D721Med (cell line): ENCODE data around the gene ENTPD3.

ENCODE experiments used
- DNase-seq: peaks from one replicate; pipeline ENCODE4 v3.0.0; 2011; ENCODE audit warnings: low spot score; ENCODE audit not compliant: insufficient read length
- FAIRE-seq: peaks from 2 replicates; lab custom pipeline; 2011; peaks lifted over from hg19 to GRCh38; lab: Jason Lieb, UNC
- TF ChIP-seq, protein P1 (sequence below): IDR thresholded peaks from 2 replicates; pipeline ENCODE4 v1.5.1; 2012; ENCODE audit warnings: mild to moderate bottlenecking, control low read depth; ENCODE audit not compliant: insufficient read depth; ENCODE audit errors: missing control alignments

ENTPD3 gene

DNA sequence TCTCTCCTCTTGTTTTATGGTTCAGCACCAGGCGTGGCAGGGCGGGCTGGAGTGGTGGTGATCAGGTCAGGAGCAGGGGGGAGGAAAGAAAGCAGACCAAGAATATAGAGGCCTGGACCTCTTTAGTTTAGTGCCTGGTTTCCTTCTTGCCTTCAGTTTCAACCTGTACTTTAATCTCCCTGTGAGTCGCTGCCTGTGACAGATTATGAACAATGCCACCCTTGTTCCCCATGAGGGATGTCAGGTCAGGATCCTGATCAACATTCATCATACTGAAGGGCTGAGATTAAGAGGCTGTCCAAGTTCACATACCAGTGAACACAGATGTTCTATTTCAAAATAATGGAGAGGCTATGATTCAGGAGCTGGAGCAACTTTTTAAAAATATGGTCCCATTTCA lies 11.4 kb downstream of the ENTPD3 start:
- TF ChIP-seq, protein P1, sequence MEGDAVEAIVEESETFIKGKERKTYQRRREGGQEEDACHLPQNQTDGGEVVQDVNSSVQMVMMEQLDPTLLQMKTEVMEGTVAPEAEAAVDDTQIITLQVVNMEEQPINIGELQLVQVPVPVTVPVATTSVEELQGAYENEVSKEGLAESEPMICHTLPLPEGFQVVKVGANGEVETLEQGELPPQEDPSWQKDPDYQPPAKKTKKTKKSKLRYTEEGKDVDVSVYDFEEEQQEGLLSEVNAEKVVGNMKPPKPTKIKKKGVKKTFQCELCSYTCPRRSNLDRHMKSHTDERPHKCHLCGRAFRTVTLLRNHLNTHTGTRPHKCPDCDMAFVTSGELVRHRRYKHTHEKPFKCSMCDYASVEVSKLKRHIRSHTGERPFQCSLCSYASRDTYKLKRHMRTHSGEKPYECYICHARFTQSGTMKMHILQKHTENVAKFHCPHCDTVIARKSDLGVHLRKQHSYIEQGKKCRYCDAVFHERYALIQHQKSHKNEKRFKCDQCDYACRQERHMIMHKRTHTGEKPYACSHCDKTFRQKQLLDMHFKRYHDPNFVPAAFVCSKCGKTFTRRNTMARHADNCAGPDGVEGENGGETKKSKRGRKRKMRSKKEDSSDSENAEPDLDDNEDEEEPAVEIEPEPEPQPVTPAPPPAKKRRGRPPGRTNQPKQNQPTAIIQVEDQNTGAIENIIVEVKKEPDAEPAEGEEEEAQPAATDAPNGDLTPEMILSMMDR, result no peak
- FAIRE-seq (no peak), DNase-seq (no peak)

DNA sequence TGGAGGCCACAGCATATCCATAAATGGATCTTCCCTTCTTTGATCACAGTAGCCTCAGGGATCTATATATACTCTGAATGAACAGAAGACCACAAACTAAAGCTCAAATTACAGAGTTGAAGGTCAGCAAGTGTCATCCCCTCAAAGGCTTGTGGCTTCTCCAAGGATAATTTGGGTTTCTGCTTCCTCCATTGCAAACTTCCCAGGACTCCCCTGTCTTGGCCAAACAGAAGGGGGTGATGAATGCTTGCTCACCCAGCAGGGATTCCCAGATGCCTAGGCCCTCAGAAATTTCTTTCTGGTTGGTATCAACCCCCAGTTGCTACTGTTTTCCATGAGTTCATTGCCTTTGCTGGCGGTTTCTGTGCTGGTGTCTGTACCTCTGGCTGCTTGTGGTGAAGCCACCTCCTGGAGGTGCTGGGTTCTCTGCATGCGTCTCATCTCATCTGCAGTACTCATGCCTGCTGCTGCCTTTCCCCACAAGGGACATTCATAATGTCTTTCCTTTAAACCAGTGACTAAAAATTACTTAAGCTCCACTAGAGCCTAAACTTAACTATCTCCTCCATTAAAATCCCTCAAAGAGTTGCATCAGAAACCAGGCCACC lies 17.7 kb downstream of the ENTPD3 start:
- no peak for DNase-seq
- FAIRE-seq, result no peak
- TF ChIP-seq, protein P1, result no peak

DNA sequence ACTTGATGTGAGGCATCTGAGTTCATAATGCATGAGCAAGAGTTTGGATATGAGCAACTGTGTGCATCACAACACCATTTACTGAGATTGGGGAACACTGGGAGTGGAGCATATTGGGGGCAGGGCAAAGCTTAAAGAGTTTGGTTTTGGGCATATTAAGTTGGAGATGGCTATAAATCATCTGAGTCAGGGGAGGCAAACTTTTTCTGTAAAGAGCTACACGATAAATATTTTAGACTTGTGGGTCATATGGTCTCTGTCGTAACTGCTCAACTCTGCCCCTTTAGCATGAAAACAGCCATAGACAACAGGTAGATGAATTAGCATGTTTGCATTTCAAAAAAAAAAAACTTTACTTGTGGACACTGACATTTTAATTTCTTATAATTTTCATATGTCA lies 20.0 kb downstream of the ENTPD3 start:
- DNase-seq, result no peak
- FAIRE-seq, result no peak
- TF ChIP-seq, protein P1, result no peak

DNA sequence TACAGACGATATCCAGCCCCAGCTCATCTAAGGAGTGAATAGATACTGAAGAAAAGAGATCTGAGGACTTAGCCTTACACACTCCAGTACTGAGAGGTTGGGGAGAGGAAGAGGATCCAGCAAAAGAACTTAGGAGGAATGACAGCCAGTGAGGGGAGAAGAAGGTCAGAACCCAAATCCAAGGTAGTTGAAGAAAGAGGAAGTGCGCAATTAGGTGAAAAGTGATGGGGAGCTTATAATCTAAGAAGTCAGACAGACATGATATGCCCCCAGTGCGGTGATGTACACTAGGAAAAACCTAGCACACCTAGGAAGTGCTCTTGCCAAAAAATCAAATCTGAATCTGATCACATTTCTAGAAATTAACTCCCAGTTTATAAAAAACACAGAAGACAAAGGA lies 20.6 kb downstream of the ENTPD3 start:
- TF ChIP-seq, protein P1, result no peak
- no peak for FAIRE-seq
- no peak for DNase-seq

DNA sequence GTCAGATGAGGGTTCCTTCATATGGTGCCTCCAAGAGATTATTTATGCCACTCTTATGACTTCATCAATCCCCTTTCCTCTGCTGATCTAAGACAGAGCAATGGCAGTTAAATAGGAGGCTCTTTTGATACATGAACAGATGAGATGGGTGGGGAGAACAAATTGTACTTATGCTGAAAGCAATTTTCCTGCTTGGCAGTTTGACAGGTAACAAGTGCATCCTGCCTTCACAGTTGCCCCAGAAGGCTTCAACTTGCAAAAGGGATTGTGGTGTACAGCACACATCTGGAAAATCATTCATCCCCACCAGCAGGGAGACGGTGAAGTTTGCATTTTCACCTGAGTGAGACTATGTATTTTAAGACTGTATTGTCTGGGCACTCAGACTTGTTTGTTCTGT lies 27.3 kb downstream of the ENTPD3 start:
- DNase-seq (no peak), FAIRE-seq (no peak)
- TF ChIP-seq, protein P1, result no peak

DNA sequence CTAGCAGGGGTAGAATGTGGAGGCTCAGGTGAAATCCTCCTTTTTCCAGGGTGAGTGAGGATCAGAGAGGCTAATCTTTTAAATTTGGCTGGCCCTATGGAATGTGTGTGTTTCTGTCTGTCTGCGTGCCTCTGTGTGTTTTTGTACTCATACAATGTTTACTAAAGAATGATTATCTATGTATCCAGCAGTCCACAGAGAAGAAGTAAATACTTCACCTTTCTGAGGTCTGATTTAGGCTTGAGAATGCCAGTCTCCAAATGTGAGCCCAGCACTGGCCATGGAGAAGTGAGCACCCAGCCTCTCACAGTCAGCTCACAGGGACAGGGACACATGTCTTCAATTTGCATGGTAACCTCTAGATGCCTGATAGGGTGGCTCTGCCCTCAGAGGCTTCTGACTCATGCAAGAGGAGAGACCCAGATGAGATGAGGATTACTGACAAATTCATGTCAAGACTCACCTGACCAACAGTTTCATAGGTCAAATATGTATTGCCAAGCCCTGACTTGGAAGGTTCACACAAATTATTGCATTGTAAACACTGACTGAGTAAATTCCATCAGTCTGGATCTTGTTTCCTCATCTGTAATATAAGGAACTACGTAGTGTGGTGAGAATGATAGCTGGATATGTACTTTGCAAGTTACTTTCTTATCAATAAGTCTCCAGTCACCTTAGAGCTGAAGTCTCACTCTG lies 31.0 kb downstream of the ENTPD3 start:
- no peak for FAIRE-seq
- TF ChIP-seq, protein P1, result no peak

DNA sequence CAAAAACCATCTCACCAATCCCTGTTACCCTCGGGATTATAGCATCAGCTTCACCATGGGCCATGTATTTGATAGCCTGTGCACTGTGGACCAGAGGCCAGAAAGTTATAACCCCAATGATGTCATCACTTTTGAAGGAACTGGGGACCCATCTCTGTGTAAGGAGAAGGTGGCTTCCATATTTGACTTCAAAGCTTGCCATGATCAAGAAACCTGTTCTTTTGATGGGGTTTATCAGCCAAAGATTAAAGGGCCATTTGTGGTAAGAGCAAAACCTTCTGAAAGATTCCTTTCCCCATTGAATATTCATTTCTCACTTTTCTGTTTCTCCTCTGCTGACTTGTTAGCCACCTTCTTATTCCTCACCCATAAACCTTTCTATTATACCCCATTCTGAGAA lies 35.9 kb downstream of the ENTPD3 start:
- DNase-seq (no peak), FAIRE-seq (no peak)
- TF ChIP-seq, protein P1, result no peak

More for the DNA sequence above, 31.0 kb downstream of the ENTPD3 start:
- DNase-seq, result no peak
